ENCODE measurements around the gene SLC44A4. TPM values are rescaled to one million over a fixed set of nuclear protein-coding genes. Genes with fewer than 3 reads are reported as not detected.

The SLC44A4 gene
- total and polyA plus RNA-seq, 4 donors = 0.13 to 2.4 (median 0.17) TPM; not detected in 1

GRCh38 chr6:31897612-31898382 lies 19.0 kb upstream of the SLC44A4 start, which contains the start of gene EHMT2 (continued):
- TF ChIP-seq REST (IDR thresholded peaks at IDR 0.05) (no peak), JUND (IDR thresholded peaks at IDR 0.05) (no peak)

- Histone ChIP-seq H3K9me3 (ENCODE audit: control insufficient read depth in 4 of 4, low read length in 3 of 4) (no peaks in the 10 kb centered on the region), H3K9ac (ENCODE audit: low read depth in 1 of 2, low read length in 2 of 2) (no peak overlapping the region), H3K27ac (ENCODE audit: low read depth in 1 of 2, low read length in 2 of 2) (peak overlapping the region; percentile 36 to 54), H3K4me1 (ENCODE audit: control insufficient read depth in 4 of 4, insufficient read depth in 4 of 4, low read length in 3 of 4) (peaks cover 10 to 36% (median 18%) of the 10 kb centered on the region in 4 donors), H3K4me3 (ENCODE audit: low read depth in 1 of 3, low read length in 3 of 3) (peak overlapping the region in 2 of 3 donors; percentile 46 to 94), H3K36me3 (ENCODE audit: control insufficient read depth in 4 of 4, insufficient read depth in 3 of 4, low read depth in 1 of 4, low read length in 3 of 4) (peaks cover 0 to 17% (median 7%) of the 10 kb centered on the region in 4 donors), H3K27me3 (ENCODE audit: control insufficient read depth in 4 of 4, insufficient read depth in 4 of 4, low read length in 3 of 4) (no peaks in the 10 kb centered on the region)
- DNase-seq (ENCODE audit: low spot score) = no peak
- TF ChIP-seq HNF4A (conservative IDR thresholded peaks at IDR 0.05) (no peak), FOXA1 (IDR thresholded peaks at IDR 0.05) (no peak), FOXA2 (IDR thresholded peaks at IDR 0.05) (no peak), CTCF (IDR thresholded peaks at IDR 0.05; ENCODE audit: low read depth, low read length, missing input control) (no peak), REST (IDR thresholded peaks at IDR 0.05) (no peak), RAD21 (IDR thresholded peaks at IDR 0.05) (no peak), YY1 (IDR thresholded peaks at IDR 0.05) (no peak), ATF3 (IDR thresholded peaks at IDR 0.05) (no peak), TAF1 (conservative IDR thresholded peaks at IDR 0.05) (no peak), SP1 (IDR thresholded peaks at IDR 0.05) (no peak), HNF4G (IDR thresholded peaks at IDR 0.05) (no peak), RXRA (IDR thresholded peaks at IDR 0.05) (no peak), NR2F2 (IDR thresholded peaks at IDR 0.05) (no peak), JUND (IDR thresholded peaks at IDR 0.05) (no peak), MAX (IDR thresholded peaks at IDR 0.05) (no peak), GABPA (IDR thresholded peaks at IDR 0.05 in 1 of 2, conservative IDR thresholded peaks at IDR 0.05 in 1 of 2) (no peak), ZBTB33 (IDR thresholded peaks at IDR 0.05) (no peak)
- 5% methylated on average over 57 of the region's 62 CpGs for WGBS
Measured at GRCh38 chr6:31896856-31897611, 18.2 kb upstream of the SLC44A4 start.
